Calu3 (cell line): ENCODE results near the gene SLC30A1. TPM values are rescaled to one million over a fixed set of nuclear protein-coding genes. Genes with fewer than 3 reads are reported as not detected.

Source experiments
- BruUV-seq: library from RNA; stranded (reverse); fragments of 400-500 nt; replicated peaks from 2 replicates; lab custom pipeline; 2021; lab: Mats Ljungman, UMichigan
- CTCF ChIA-PET: fragments of 300-600 bp; sonication (Branson Sonifier 250); formaldehyde crosslinking; loops from one replicate; lab custom pipeline; 2022; ENCODE audit warnings: antibody characterized with exemption; lab: Charles Lee
- DNase-seq: peaks from one replicate; pipeline ENCODE4 v3.0.0; 2022
- H3K27ac Mint-ChIP-seq: one replicate; pipeline ENCODE4 v1.8.0; 2022; ENCODE audit warnings: mixed read lengths; ENCODE audit not compliant: unreplicated experiment
- H3K27me3 Mint-ChIP-seq: one replicate; pipeline ENCODE4 v1.8.0; 2022; ENCODE audit warnings: mixed read lengths; ENCODE audit not compliant: unreplicated experiment
- H3K36me3 Mint-ChIP-seq: one replicate; pipeline ENCODE4 v1.8.0; 2022; ENCODE audit warnings: mild to moderate bottlenecking, moderate library complexity, mixed read lengths; ENCODE audit not compliant: insufficient read depth, unreplicated experiment
- H3K4me1 Mint-ChIP-seq: one replicate; pipeline ENCODE4 v1.8.0; 2022; ENCODE audit warnings: mild to moderate bottlenecking, low read depth, mixed read lengths; ENCODE audit not compliant: unreplicated experiment
- H3K4me3 Mint-ChIP-seq: one replicate; pipeline ENCODE4 v1.8.0; 2022; ENCODE audit warnings: mild to moderate bottlenecking, low read depth, moderate library complexity, mixed read lengths; ENCODE audit not compliant: unreplicated experiment
- H3K9me3 Mint-ChIP-seq: one replicate; pipeline ENCODE4 v1.8.0; 2022; ENCODE audit warnings: low read depth, mixed read lengths; ENCODE audit not compliant: unreplicated experiment
- intact Hi-C: fragments of 100-400 bp; cut with micrococcal nuclease; formaldehyde crosslinking; loops from one replicate; pipeline ENCODE4 v1.10.0; 2022; ENCODE audit not compliant: unreplicated experiment
- total RNA-seq: library from RNA; stranded (reverse); gene quantifications from 2 replicates; pipeline ENCODE4 v1.2.3, GENCODE V29; 2022
- TF ChIP-seq, protein P1 (sequence below): fragments of 200-600 bp; IDR thresholded peaks from one replicate; pipeline ENCODE4 v1.8.0; 2022; ENCODE audit warnings: antibody characterized with exemption; ENCODE audit not compliant: unreplicated experiment

SLC30A1 gene
- total RNA-seq, 1 experiment from 2014 or later = 15.5 TPM

DNA sequence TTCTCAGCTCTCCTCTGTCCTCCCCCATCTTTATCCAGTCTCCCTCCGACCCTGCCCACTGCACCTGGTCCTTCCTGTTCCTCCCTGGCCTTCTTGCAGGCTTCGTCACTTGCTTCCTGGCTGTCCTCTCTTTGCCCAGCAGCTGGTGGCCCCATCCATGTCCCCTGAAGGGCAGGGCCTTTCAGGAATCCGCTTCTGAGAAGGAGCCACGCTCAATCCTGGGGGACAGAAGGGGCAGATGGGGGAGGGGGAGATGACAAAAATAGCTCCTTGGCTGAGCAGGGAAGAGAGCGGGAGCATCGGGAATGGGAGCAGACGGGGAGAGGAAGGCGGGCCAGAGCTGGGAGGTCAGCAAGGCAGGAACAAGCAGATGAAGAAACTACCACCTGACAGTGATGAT, 40.7 kb downstream of the SLC30A1 start:
- H3K27me3 Mint-ChIP-seq = no peaks in the 10 kb centered on the region
- peaks cover 2% of the 10 kb centered on the region for H3K9me3 Mint-ChIP-seq
- no peak overlapping the region for H3K4me3 Mint-ChIP-seq
- TF ChIP-seq, protein P1, sequence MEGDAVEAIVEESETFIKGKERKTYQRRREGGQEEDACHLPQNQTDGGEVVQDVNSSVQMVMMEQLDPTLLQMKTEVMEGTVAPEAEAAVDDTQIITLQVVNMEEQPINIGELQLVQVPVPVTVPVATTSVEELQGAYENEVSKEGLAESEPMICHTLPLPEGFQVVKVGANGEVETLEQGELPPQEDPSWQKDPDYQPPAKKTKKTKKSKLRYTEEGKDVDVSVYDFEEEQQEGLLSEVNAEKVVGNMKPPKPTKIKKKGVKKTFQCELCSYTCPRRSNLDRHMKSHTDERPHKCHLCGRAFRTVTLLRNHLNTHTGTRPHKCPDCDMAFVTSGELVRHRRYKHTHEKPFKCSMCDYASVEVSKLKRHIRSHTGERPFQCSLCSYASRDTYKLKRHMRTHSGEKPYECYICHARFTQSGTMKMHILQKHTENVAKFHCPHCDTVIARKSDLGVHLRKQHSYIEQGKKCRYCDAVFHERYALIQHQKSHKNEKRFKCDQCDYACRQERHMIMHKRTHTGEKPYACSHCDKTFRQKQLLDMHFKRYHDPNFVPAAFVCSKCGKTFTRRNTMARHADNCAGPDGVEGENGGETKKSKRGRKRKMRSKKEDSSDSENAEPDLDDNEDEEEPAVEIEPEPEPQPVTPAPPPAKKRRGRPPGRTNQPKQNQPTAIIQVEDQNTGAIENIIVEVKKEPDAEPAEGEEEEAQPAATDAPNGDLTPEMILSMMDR = no peak
- intact Hi-C loops = no loop called here
- CTCF ChIA-PET = interaction anchor here (1.3 to 2.1 kb wide), 2 partner anchors 14 to 23 kb away, joined by 3 to 4 read pairs; no protein-coding TSS in a partner anchor
- no TSS peak for BruUV-seq
- no peaks in the 10 kb centered on the region for H3K36me3 Mint-ChIP-seq
- no peak for DNase-seq
- H3K27ac Mint-ChIP-seq = no peak overlapping the region
- H3K4me1 Mint-ChIP-seq = peaks cover 29% of the 10 kb centered on the region

DNA sequence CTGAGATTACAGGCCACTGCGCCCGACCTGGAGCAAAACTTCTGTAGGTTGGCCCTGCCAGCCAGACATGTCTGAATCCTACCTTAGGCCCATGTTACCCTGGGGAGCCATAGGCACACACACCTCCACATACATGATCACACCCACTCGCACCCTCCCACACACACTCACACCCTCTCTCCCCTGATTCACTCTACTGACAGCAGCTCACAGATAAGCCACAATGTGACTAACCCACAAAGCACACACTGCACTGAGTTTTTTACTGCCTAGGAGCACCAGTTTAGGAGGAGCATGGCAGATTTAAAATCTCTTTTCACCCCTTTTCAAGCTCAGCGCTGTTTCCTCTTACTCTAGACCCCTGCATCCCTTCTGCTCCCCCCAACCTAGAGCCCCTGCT, 41.7 kb downstream of the SLC30A1 start:
- Mint-ChIP-seq H3K36me3 (no peaks in the 10 kb centered on the region), H3K27me3 (no peaks in the 10 kb centered on the region), H3K9me3 (peaks cover 2% of the 10 kb centered on the region), H3K27ac (no peak overlapping the region), H3K4me3 (no peak overlapping the region), H3K4me1 (peaks cover 22% of the 10 kb centered on the region)
- TF ChIP-seq, protein P1 = no peak
- no peak for DNase-seq
- BruUV-seq = no TSS peak
- CTCF ChIA-PET = interaction anchor here (0.6 to 2.1 kb wide), 4 partner anchors 7 to 404 kb away, joined by 3 to 4 read pairs (median 3); partner anchors contain the start of gene KCNH1
- intact Hi-C loops = no loop called here

DNA sequence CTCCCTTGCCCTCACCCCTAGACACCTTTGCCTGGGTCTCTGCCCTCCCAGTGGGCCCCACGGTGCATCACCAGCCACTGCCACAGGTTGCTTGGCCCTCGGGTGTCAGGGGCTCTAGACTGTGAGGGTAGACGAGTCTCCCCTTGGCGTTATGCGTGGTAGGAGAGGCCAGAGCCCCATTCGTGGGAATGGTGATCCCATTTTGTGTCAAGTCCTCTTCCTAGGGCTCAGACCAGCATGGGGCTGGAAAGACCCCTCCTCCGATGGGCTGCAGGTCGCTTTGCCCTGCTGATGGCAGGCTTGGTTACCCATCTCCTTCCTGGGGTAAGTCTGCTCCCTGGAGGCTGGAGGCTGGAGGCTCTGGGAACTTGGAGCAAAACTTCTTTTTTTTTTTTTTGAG, 42.4 kb downstream of the SLC30A1 start:
- Mint-ChIP-seq H3K27me3 (no peaks in the 10 kb centered on the region), H3K27ac (no peak overlapping the region), H3K36me3 (no peaks in the 10 kb centered on the region), H3K9me3 (peaks cover 2% of the 10 kb centered on the region), H3K4me1 (peaks cover 16% of the 10 kb centered on the region), H3K4me3 (no peak overlapping the region)
- TF ChIP-seq, protein P1 = no peak
- CTCF ChIA-PET = interaction anchor here (0.7 kb wide), 1 partner anchor 8 kb away, joined by 3 read pairs; no protein-coding TSS in a partner anchor
- intact Hi-C loops = no loop called here
- BruUV-seq = no TSS peak
- no peak for DNase-seq

DNA sequence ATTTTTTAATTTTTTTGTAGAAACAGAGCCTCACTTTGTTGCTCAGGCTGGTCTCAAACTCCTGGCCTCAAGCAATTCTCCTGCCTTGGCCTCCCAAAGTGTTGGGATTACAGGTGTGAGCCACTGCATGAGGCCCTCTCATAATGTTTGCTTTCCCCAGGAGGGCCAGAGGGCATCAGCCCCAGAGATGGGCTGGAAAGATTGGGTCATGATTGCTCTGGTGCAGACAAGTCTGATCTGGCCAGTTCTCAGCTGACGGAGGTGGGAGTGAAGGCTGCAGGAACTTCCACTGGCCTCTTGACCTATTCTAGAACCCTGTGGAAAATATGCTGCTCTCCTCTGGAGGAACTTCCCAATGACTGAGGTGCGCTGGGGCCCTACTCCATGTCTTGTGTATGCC, 43.6 kb downstream of the SLC30A1 start:
- CTCF ChIA-PET = no interaction called here
- Mint-ChIP-seq H3K27me3 (peaks cover 8% of the 10 kb centered on the region), H3K9me3 (no peaks in the 10 kb centered on the region), H3K36me3 (no peaks in the 10 kb centered on the region), H3K4me3 (no peak overlapping the region), H3K4me1 (peaks cover 9% of the 10 kb centered on the region), H3K27ac (no peak overlapping the region)
- intact Hi-C loops = no loop called here
- no TSS peak for BruUV-seq
- TF ChIP-seq, protein P1 = no peak
- DNase-seq = no peak
